Measurements from ENCODE around the gene ATP7B. TPM values are rescaled to one million over a fixed set of nuclear protein-coding genes. Genes with fewer than 3 reads are reported as not detected.

Gene ATP7B
- total and polyA plus RNA-seq, 2 experiments from 2014 or later = 2.2 to 12.8 TPM

DNA sequence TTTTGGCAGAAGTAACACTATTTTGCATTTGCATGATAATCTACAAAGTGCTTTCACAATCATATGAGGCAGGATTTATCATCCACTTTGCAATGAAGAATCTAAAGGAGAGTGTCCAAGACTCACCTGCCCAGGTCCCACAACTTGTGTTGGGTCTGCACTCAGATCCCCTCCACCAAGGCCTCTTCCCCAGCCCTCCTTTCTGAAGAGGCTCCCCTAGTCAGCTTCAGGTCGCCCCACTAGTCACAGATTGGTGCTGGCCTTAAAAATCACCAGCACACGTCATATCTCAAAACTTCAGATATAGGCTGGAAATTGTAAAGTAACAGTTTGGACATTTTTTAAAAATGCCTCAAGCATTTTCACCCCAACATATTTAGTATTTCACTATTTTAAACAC, 17.5 kb downstream of the ATP7B start (continued):
- TF ChIP-seq, protein P1, sequence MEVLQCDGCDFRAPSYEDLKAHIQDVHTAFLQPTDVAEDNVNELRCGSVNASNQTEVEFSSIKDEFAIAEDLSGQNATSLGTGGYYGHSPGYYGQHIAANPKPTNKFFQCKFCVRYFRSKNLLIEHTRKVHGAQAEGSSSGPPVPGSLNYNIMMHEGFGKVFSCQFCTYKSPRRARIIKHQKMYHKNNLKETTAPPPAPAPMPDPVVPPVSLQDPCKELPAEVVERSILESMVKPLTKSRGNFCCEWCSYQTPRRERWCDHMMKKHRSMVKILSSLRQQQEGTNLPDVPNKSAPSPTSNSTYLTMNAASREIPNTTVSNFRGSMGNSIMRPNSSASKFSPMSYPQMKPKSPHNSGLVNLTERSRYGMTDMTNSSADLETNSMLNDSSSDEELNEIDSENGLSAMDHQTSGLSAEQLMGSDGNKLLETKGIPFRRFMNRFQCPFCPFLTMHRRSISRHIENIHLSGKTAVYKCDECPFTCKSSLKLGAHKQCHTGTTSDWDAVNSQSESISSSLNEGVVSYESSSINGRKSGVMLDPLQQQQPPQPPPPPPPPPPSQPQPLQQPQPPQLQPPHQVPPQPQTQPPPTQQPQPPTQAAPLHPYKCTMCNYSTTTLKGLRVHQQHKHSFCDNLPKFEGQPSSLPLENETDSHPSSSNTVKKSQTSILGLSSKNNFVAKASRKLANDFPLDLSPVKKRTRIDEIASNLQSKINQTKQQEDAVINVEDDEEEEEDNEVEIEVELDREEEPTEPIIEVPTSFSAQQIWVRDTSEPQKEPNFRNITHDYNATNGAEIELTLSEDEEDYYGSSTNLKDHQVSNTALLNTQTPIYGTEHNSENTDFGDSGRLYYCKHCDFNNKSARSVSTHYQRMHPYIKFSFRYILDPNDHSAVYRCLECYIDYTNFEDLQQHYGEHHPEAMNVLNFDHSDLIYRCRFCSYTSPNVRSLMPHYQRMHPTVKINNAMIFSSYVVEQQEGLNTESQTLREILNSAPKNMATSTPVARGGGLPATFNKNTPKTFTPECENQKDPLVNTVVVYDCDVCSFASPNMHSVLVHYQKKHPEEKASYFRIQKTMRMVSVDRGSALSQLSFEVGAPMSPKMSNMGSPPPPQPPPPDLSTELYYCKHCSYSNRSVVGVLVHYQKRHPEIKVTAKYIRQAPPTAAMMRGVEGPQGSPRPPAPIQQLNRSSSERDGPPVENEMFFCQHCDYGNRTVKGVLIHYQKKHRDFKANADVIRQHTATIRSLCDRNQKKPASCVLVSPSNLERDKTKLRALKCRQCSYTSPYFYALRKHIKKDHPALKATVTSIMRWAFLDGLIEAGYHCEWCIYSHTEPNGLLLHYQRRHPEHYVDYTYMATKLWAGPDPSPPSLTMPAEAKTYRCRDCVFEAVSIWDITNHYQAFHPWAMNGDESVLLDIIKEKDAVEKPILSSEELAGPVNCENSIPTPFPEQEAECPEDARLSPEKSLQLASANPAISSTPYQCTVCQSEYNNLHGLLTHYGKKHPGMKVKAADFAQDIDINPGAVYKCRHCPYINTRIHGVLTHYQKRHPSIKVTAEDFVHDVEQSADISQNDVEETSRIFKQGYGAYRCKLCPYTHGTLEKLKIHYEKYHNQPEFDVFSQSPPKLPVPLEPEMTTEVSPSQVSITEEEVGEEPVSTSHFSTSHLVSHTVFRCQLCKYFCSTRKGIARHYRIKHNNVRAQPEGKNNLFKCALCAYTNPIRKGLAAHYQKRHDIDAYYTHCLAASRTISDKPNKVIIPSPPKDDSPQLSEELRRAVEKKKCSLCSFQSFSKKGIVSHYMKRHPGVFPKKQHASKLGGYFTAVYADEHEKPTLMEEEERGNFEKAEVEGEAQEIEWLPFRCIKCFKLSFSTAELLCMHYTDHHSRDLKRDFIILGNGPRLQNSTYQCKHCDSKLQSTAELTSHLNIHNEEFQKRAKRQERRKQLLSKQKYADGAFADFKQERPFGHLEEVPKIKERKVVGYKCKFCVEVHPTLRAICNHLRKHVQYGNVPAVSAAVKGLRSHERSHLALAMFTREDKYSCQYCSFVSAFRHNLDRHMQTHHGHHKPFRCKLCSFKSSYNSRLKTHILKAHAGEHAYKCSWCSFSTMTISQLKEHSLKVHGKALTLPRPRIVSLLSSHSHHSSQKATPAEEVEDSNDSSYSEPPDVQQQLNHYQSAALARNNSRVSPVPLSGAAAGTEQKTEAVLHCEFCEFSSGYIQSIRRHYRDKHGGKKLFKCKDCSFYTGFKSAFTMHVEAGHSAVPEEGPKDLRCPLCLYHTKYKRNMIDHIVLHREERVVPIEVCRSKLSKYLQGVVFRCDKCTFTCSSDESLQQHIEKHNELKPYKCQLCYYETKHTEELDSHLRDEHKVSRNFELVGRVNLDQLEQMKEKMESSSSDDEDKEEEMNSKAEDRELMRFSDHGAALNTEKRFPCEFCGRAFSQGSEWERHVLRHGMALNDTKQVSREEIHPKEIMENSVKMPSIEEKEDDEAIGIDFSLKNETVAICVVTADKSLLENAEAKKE (CRISPR knock-in tag; IDR thresholded peaks at IDR 0.05) = no peak

GRCh38 chr13:51988988-51989618, 22.1 kb downstream of the ATP7B start:
- no peak overlapping the region for H3K4me3 Mint-ChIP-seq
- H3K79me2 ChIP-seq (replicated peaks; ENCODE audit: insufficient read depth) = no peaks in the 10 kb centered on the region; the same call in 1 of the 2 replicates
- TF ChIP-seq REST (IDR thresholded peaks at IDR 0.05; ENCODE audit: unreplicated experiment) = no peak
- TF ChIP-seq EZH2phosphoT487 (IDR thresholded peaks at IDR 0.05; ENCODE audit: unreplicated experiment) = no peak
- no peak for TF ChIP-seq JUNB (IDR thresholded peaks at IDR 0.05; ENCODE audit: unreplicated experiment)
- no peak for TF ChIP-seq CTCF (conservative IDR thresholded peaks at IDR 0.05; ENCODE audit: low read depth in 2 of 2)
- TF ChIP-seq STAT1 (IDR thresholded peaks at IDR 0.05; ENCODE audit: unreplicated experiment) = no peak

More at GRCh38 chr13:51988988-51989618, 22.1 kb downstream of the ATP7B start:
- H3K4me2 ChIP-seq = no peak overlapping the region
- no peak overlapping the region for H2AFZ ChIP-seq
- Mint-ChIP-seq H3K9me3 (no peaks in the 10 kb centered on the region; the same call in 1 of the 3 replicates), H3K4me1 (no peaks in the 10 kb centered on the region), H3K27ac (no peak overlapping the region), H3K27me3 (ENCODE audit: insufficient read depth, low read depth, poor library complexity) (peaks cover 3% of the 10 kb centered on the region), H3K36me3 (ENCODE audit: low read depth) (no peaks in the 10 kb centered on the region)
- no peaks in the 10 kb centered on the region for H3K4me1 ChIP-seq (ENCODE audit: insufficient read depth)
- H3K27ac ChIP-seq (ENCODE audit: low read depth) = no peak overlapping the region
- H3K27me3 ChIP-seq (ENCODE audit: insufficient read depth) = no peaks in the 10 kb centered on the region
- no peaks in the 10 kb centered on the region for H3F3A ChIP-seq (replicated peaks; ENCODE audit: low read depth)
- DNase-seq (ENCODE audit: low spot score) = no peak
- H3K9me2 ChIP-seq (ENCODE audit: insufficient read depth) = no peaks in the 10 kb centered on the region
- H3K36me3 ChIP-seq (ENCODE audit: insufficient read depth) = no peaks in the 10 kb centered on the region
- no peaks in the 10 kb centered on the region for H4K20me1 ChIP-seq (replicated peaks; ENCODE audit: insufficient read depth)
- no peak overlapping the region for H3K4me3 ChIP-seq
- ATAC-seq = no peak
